Effector memory CD4-positive, alpha-beta T cell (primary cell): ENCODE measurements around the gene LRRC4C.

Experiments
- DNase-seq, 3 donors: peaks; one replicate each; pipeline ENCODE4 v3.0.0-alpha.2; 2020
- H3K27ac ChIP-seq: 2 replicates; pipeline ENCODE4 v1.7.0; 2013; ENCODE audit warnings: mild to moderate bottlenecking, low read length, moderate library complexity; ENCODE audit not compliant: insufficient read depth, poor library complexity, severe bottlenecking
- H3K27me3 ChIP-seq: replicated peaks from 2 replicates; pipeline ENCODE4 v1.7.0; 2013; ENCODE audit warnings: mild to moderate bottlenecking, low read length; ENCODE audit not compliant: insufficient read depth, control insufficient read depth, poor library complexity, severe bottlenecking
- H3K36me3 ChIP-seq: 2 replicates; pipeline ENCODE4 v1.7.0; 2013; ENCODE audit warnings: mild to moderate bottlenecking, low read length, moderate library complexity; ENCODE audit not compliant: control insufficient read depth, insufficient read depth
- H3K4me1 ChIP-seq: 2 replicates; pipeline ENCODE4 v1.7.0; 2013; ENCODE audit warnings: low read length, mild to moderate bottlenecking; ENCODE audit not compliant: control insufficient read depth, insufficient read depth, poor library complexity, severe bottlenecking
- H3K4me3 ChIP-seq: 2 replicates; pipeline ENCODE4 v1.7.0; 2013; ENCODE audit warnings: low read length, low read depth, mild to moderate bottlenecking; ENCODE audit not compliant: insufficient read depth, poor library complexity, severe bottlenecking
- H3K9me3 ChIP-seq: 2 replicates; pipeline ENCODE4 v1.7.0; 2013; ENCODE audit warnings: mild to moderate bottlenecking, low read length, moderate library complexity; ENCODE audit not compliant: control insufficient read depth

LRRC4C gene

DNA sequence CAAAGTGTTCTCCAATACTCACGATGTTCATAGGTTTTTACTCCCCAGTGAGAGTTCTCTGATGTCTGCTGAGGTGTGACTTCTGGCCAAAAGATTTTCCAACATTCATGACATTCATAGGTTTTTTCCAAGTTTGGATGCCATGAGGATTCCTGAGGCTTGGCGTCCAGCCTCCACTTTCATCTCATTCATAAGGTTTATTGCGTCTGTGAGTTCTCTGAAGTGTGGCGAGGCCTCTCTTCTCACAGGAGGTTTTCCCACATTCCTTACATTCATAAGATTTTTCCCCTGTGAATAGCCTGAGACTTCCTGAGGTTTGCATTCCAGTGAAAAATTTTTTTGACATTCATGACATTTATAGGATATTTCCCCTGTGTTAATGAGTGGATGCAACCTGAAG, 1014.1 kb downstream of the LRRC4C start:
- peaks cover 4% of the 10 kb centered on the region for H3K9me3 ChIP-seq
- DNase-seq, result no peak
- H3K27ac ChIP-seq, result no peak overlapping the region
- no peaks in the 10 kb centered on the region for H3K4me1 ChIP-seq
- no peak overlapping the region for H3K4me3 ChIP-seq
- no peaks in the 10 kb centered on the region for H3K27me3 ChIP-seq
- H3K36me3 ChIP-seq, result no peaks in the 10 kb centered on the region

DNA sequence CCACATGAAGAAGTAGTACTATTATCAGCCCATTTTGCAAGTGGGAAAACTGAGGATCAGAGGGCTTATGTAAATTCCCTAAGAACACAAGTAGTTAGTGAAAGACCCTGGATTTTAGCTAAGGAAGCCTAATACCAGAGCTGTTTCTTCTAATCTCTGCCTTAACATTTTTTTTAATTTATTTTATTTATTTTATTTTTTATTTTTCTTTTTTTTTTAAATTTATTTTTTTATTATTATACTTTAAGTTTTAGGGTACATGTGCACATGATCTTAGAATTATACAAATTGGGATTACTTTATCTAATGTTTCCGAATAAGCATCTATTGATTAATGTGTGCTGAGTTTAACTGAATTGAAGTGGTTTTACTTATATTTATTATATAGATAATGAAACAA, 1015.3 kb downstream of the LRRC4C start:
- Histone ChIP-seq H3K9me3 (peaks cover 4% of the 10 kb centered on the region), H3K36me3 (no peaks in the 10 kb centered on the region), H3K4me1 (no peaks in the 10 kb centered on the region), H3K4me3 (no peak overlapping the region), H3K27ac (no peak overlapping the region), H3K27me3 (no peaks in the 10 kb centered on the region)
- no peak for DNase-seq

DNA sequence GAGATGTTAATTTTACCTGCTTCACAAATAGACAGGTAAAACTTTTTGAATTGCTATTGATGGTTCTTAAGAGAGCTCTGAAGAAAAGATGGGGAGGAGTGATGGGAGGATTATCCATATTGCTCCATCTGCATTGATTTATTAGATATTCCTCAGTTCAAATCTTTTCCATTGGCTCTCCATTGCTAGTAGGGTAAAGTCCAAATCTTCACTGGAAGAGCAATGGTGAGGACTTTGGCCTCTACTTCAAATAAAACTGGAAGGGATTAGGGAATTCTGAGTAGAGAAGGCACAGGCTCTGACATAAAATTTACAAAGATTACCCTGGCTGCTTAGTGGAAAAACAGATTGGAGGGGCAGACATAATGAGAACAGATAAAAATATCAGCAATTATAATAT, 1024.1 kb downstream of the LRRC4C start:
- no peaks in the 10 kb centered on the region for H3K27me3 ChIP-seq
- H3K4me3 ChIP-seq, result no peak overlapping the region
- H3K36me3 ChIP-seq, result no peaks in the 10 kb centered on the region
- H3K4me1 ChIP-seq, result no peaks in the 10 kb centered on the region
- DNase-seq, result no peak
- no peak overlapping the region for H3K27ac ChIP-seq
- H3K9me3 ChIP-seq, result no peaks in the 10 kb centered on the region

DNA sequence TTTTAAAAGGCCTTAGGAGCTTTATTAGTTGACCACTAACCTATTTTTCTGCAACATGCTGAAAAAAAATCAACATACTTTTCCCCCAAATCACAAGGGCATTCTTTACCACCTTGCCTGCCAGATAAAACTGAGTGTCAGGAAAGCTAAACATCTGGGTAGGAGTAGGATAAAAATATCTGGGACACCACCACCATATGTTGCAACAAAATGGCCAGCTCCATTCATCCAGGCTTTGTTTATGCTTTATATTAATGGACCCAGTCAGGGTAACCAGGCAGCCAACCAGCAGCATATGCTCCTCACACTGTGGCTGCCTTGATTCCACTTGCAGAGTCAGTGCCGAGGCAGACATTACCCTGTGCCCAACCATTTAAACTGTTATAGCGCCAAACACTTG, 1024.5 kb downstream of the LRRC4C start:
- Histone ChIP-seq H3K9me3 (no peaks in the 10 kb centered on the region), H3K36me3 (no peaks in the 10 kb centered on the region), H3K27ac (no peak overlapping the region), H3K4me1 (no peaks in the 10 kb centered on the region), H3K4me3 (no peak overlapping the region), H3K27me3 (no peaks in the 10 kb centered on the region)
- DNase-seq, result no peak

DNA sequence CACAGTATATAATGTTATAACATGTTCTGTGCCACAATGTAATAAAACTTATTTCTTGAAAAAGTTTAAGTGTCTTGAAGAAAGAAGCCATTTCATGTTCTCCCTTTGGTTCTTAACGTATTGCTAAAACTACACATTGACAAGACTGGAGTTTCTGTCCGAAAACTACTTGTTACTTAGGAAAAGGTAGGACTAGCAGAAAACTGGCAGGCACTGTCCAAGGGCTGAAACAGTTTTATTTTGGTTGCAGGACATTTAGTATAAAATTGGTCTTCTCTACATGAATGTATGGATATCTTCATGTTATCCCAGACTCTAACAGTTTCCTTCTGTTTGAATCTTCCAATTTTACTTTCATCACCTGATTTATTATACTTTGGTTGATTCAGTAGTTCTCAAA, 1027.1 kb downstream of the LRRC4C start:
- Histone ChIP-seq H3K4me1 (no peaks in the 10 kb centered on the region), H3K9me3 (no peaks in the 10 kb centered on the region), H3K36me3 (no peaks in the 10 kb centered on the region), H3K27me3 (no peaks in the 10 kb centered on the region), H3K4me3 (no peak overlapping the region), H3K27ac (no peak overlapping the region)
- no peak for DNase-seq

DNA sequence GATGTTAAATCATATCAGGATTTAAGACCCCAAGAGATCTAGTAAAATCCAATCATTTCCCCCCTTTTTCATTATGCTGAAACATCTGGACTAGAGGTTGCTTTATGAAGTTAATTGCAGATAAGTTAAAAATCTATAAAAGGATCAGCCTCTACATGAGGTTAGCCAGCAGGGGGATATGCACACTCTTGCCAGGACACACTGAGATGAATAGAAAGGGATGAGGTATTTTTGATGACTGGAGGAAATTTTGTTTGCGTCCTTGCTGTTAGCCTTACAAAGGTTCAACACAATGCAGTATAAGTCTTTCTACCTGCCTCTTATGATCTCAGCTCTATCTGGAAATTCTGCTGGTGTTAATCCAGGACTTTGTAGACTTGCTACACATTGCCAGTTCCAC, 1034.3 kb downstream of the LRRC4C start:
- Histone ChIP-seq H3K4me1 (no peaks in the 10 kb centered on the region), H3K9me3 (no peaks in the 10 kb centered on the region), H3K4me3 (no peak overlapping the region), H3K27ac (no peak overlapping the region), H3K36me3 (no peaks in the 10 kb centered on the region), H3K27me3 (no peaks in the 10 kb centered on the region)
- DNase-seq, result no peak

DNA sequence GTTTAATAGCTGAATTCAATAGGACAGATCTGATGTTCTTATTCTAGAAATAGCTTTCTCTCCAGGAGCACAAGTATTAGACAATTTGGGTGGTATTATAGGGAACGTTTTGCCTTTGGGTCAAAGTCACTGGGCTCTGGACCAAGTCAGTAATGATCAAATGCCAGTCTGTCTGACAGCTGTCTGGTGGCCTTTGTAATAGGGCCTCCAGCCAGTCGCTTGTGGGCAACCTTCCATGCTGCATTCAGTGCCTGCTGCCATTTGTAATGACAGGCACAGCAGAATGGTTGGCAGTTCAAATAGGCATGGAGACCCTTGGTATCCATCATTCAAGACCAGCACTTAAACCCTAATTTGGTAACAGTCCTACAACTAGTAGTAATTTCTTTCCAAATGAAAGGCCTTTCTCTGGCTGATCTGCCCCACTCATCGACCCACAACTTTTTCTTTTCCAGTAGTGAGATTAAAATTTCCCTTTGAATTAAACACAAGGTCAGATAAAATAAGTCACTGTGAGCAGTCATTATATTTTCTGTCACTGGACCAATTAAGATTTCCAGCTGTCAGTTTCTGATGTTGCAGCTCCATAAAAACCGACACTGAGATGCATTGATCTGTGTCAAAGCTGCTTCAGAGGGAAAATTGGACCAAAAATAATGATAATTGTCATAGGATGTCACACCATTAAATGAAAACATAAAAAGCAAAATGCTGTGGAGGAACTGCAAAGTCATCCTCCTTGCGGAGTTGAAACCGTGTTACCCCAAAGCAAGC, 1038.1 kb downstream of the LRRC4C start:
- H3K36me3 ChIP-seq, result no peaks in the 10 kb centered on the region
- no peak overlapping the region for H3K27ac ChIP-seq
- H3K4me1 ChIP-seq, result no peaks in the 10 kb centered on the region
- H3K9me3 ChIP-seq, result no peaks in the 10 kb centered on the region
- DNase-seq, result no peak
- no peaks in the 10 kb centered on the region for H3K27me3 ChIP-seq
- no peak overlapping the region for H3K4me3 ChIP-seq

DNA sequence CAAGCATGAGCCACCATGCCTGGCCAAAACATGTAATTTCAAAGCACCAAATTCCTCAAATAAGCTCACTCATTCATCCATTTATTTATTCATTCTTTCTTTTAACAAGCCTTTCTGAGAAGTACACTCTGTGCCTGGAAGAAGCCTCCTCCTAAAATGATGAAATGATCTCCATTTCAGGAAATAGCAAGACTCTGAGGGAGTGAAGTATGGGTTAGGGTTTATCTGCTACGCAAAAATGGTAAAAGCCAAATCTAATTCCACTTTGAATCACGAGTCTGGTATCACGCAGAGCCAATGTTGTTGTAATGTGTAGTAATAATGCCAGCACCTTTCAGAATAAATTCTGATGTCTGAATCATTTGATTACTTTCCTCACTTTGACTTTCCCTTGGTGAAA, 1041.8 kb downstream of the LRRC4C start:
- H3K27ac ChIP-seq, result no peak overlapping the region
- H3K27me3 ChIP-seq, result no peaks in the 10 kb centered on the region
- no peaks in the 10 kb centered on the region for H3K36me3 ChIP-seq
- no peaks in the 10 kb centered on the region for H3K4me1 ChIP-seq
- H3K4me3 ChIP-seq, result no peak overlapping the region
- DNase-seq, result no peak
- H3K9me3 ChIP-seq, result peaks cover 4% of the 10 kb centered on the region

DNA sequence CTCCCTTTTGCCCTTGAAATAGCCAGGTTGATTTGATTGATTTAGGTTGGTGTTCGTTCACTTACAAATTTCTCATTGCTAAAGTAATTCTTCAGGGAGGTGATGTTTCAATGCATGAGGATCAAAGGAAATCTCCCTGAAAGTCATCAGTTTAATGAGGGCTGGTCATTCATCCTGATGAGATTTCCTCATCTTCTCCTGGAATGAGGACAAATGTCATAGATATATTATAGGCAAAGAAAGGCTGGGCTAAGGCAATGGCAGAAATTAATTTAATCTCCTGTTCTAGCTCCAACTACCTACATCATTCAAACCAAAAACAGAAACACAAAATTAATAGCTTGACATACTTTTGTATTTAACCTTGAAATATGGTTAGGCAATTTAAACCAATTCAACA, 1052.1 kb downstream of the LRRC4C start:
- H3K27me3 ChIP-seq, result no peaks in the 10 kb centered on the region
- no peaks in the 10 kb centered on the region for H3K9me3 ChIP-seq
- H3K4me1 ChIP-seq, result no peaks in the 10 kb centered on the region
- no peak for DNase-seq
- no peaks in the 10 kb centered on the region for H3K36me3 ChIP-seq
- no peak overlapping the region for H3K27ac ChIP-seq
- no peak overlapping the region for H3K4me3 ChIP-seq

DNA sequence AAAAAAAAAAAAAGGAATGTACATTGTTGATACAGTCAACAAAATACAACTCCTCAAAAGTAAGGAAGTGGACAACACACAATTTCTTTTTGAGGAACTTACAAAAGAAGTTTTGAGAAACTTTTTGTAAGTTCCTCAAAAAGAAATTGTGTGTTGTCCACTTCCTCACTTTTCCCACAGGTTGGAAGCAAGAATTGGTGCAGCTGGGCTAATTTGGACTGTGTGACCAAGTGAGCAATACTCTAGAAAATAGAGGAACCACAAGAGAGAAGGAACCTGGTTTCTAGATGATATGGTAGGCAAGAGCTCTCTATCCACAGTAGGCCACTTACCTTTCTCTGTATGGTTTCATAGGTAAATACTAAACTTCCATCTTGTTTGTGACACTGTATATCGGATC, 1053.8 kb downstream of the LRRC4C start:
- DNase-seq, result no peak
- Histone ChIP-seq H3K4me3 (no peak overlapping the region), H3K4me1 (no peaks in the 10 kb centered on the region), H3K27me3 (no peaks in the 10 kb centered on the region), H3K9me3 (no peaks in the 10 kb centered on the region), H3K27ac (no peak overlapping the region), H3K36me3 (no peaks in the 10 kb centered on the region)
